HG02852 (cell line): Measurements from ENCODE around the gene ACSM2B.
"Not testable (repeated sequence)": the region's sequence is repeated elsewhere in the genome, so short reads cannot be mapped to it uniquely, and the experiment has no call there.

ENCODE experiments used
- ATAC-seq: cut with Tn5 transposase; IDR thresholded peaks from one replicate; pipeline ENCODE4 v1.9.1; 2021; ENCODE audit warnings: mild to moderate bottlenecking, moderate library complexity; ENCODE audit not compliant: unreplicated experiment

Gene ACSM2B

GRCh38 chr16:20598832-20599469 is 22.8 kb upstream of the ACSM2B start:
- ATAC-seq, result no peak

DNA sequence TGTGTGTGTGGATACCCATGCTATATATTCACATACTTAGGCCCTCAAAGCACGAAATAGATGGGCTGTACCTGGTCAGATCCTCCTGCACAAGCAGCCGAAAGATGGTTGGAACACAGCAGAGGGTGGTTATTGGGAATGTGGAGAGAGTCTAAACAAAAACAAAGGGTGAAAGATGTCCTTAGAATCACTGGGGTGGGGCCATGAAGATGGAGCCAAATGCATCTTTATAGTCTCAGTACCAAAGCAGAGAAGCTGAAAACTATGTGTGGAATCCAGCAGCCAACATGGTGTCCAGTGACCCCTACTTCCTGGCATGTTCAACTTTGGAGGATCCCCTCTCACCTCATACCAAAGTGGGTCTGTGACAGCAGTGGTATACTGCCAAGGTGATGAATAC is 19.5 kb upstream of the ACSM2B start:
- ATAC-seq, result not testable (repeated sequence)

- not testable (repeated sequence) for ATAC-seq
These were observed 18.9 kb upstream of the ACSM2B start for GRCh38 chr16:20595068-20595467.

DNA sequence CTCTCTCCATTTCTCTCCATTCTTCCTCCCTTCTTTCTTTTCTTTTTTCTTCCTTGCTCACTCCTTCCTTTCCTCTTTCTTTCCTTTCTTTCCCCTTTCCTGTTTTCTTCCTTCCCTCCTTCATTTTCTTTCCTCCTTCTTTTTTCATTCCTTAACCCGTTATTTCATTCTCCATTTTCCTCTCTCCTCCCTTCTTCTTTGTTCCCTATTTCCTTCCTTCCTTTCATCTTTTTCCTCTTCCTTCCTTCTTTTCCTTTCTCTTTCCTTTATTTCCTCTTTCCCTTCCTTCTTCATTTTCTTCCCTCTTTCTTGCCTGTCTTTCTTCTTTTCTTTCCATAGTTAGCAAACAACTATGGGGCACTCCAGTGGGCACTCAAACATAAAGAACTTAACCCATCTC is 16.6 kb upstream of the ACSM2B start:
- not testable (repeated sequence) for ATAC-seq

DNA sequence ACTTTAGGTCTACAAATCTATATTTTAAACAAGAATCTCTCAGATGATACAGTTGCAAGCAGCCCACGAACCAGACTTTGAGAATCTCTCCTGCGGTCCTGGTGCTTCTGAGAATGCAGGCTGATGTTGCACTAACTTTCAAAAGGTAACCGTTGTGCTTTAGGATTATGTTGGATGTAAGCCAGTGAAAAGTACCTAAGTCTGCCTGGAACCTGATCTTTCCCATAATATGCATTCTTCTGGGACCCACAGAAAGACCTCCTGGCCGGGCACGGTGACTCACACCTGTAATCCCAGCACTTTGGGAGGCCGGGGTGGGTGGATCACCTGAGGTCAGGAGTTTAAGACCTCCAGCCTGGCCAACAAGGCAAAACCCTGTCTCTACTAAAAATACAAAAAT is 13.3 kb upstream of the ACSM2B start:
- ATAC-seq, result not testable (repeated sequence)

DNA sequence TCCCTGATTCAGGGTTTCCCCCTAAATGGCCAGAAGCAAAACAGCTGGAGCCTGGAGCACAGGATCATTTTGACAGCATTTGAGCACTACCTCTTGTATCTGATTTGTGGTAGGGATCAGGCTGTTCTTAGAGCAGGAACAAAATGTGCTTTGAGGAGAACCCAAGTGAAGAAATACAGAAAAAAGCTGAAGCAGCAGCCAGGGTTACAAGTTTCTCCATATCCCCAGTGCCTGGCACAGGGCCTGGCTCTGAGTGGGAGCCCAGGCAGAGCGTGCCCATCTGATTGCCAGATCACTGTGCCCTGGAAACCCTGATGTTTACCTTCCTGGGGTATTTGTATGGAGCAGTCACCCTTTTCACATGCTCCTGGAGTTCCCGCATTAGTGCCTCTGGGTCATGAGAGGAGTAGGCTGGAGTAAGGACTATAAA is 11.5 kb upstream of the ACSM2B start:
- ATAC-seq, result not testable (repeated sequence)

DNA sequence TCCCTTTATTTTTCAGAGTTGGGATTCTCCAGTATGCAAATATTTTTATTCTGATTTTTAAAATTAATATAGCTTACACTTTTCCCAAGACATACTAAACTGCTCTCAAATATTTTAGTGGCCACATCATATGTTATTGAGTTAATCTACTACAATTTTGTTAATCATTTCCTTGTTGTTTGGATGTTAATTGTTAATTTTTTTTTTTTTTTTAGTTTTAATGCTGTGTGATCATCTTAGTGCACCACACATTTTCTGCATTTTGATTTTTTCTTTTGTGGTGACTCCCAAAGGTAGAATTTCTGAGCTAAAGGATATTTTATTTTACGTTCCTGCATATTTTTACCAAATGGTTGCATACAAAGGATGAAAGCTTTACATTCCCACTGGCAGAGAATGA is 10.5 kb upstream of the ACSM2B start:
- ATAC-seq, result not testable (repeated sequence)

- ATAC-seq, result not testable (repeated sequence)
These were observed 9.9 kb upstream of the ACSM2B start for GRCh38 chr16:20586112-20586511.

DNA sequence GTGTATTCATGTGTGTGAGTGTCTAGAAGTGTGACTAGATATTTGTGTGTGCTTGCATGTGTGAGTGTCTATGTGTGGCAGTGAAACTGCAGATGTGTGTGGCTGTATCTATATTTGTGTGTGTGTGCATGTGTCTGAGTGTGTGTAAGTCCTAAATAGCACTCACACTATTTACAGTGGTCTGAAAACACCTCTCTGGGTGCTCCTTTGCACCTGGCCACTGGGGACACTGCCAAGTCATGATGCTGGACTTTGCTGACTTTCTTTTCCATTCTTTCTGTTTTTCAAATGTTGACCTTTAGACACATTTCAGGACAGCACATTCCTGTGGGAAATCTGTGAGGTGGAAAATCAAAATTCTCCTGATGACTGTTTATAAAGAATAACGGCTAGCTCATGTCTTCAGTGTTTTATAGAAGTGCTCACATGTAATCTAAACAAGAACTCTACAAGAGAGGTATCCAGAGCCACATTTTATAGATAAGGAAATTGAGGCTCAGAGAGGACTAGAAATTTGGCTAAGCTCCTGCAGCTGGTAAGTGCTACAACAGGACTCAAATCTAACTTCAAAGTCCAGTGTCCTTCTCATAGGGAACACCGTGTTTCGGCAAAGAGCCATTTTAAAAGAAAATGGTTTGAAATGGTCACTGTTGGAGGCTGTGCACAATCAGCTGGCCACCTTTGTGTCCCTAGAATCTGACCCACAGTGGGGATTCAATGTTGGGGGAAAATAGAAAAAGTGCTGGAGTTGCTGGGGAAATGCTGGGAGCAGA is 4.5 kb upstream of the ACSM2B start:
- ATAC-seq, result not testable (repeated sequence)

GRCh38 chr16:20578091-20578490 is 1.9 kb upstream of the ACSM2B start:
- not testable (repeated sequence) for ATAC-seq

DNA sequence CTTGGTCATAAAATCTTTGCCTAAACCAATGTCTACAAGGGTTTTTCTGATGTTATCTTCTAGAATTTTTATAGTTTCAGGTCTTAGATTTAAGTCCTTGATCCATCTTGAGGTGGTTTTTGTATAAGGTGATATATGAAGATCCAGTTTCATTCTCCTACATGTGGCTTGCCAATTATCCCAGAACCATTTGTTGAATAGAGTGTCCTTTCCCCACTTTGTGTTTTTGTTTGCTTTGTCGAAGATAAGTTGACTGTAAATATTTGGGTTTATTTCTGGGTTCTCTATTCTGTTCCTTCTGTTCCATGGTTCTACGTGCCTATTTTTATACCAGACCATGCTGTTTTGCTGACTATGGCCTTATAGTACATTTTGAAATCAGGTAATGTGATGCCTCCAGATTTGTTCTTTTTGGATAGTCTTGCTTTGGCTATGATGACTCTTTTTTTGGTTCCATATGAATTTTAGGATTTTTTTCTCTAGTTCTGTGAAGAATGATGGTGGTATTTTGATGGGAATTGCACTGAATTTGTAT is 7.0 kb downstream of the ACSM2B start:
- ATAC-seq, result not testable (repeated sequence)

DNA sequence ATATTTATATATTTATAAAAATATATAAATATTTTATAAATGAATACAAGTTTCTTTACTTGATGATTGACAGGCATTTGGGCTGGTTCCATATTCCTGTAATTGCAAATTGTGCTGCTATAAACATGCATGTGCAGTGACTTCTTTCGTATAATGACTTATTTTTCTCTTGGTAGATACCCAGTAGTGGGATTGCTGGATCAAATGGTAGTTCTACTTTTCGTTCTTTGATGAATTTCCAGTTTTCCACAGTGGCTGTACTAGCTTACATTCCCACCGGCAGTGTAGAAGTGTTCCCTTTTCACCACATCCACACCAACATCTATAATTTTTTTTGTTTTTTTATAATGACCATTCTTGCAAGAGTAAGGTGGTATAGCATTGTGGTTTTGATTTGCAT is 7.8 kb downstream of the ACSM2B start:
- ATAC-seq, result no peak

DNA sequence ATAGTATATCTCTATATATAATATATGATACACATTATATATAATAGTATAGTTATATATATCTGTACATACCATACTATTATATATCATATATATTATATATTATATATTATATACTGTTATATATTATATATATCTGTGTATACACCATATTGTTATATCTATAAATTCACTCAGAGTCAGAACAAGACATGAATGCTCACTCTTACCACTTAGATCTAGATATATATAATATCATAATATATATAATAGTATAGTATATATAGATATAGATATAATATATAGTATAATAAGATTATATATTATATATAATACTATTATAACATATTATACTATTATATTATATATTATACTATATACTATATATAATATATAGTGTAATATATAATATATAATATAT is 9.3 kb downstream of the ACSM2B start:
- ATAC-seq, result no peak

- not testable (repeated sequence) for ATAC-seq
These were observed 10.8 kb downstream of the ACSM2B start for GRCh38 chr16:20565334-20565733.

GRCh38 chr16:20564218-20564617 is 11.9 kb downstream of the ACSM2B start:
- ATAC-seq, result not testable (repeated sequence)

- ATAC-seq, result not testable (repeated sequence)
These were observed 20.5 kb downstream of the ACSM2B start for GRCh38 chr16:20555628-20556027.

- not testable (repeated sequence) for ATAC-seq
These were observed 21.5 kb downstream of the ACSM2B start for GRCh38 chr16:20554689-20555088.

DNA sequence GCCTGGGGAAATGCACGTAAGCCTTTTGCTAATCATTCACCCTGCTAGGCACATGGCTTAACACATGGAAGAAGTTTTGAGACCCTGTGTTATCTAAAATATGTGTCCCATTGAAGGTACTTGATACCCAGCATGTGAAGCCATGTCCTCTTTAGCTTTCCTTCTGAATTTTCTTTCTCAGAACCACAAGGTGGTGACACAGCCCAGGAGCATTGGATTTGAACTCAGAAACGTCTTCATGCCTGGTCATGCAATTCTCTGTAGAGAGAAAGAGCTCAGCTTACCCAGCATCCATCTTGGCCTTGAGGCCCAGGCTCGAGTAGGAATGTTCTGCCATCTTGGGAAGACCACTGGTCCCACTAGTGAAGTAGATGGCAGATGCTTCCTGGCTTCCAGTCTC is 22.7 kb downstream of the ACSM2B start:
- not testable (repeated sequence) for ATAC-seq

DNA sequence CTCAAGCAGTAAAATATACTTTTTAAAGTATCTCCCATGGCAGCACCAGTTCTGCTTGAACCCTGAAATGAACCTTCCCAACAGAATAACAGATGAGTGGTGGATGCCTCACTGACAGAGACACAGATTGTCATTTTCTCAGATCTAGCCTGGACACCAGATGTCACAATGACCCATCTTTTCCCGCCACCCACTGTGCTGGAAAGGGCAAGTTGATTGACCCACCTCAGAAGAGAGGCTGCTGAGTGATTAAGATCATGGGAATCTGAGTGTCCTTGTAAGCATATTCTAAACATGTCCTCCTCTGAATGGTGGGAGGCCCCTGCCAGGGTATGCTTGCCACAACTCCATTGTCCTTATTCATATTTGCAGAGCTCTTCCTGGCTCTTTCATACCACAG is 29.2 kb downstream of the ACSM2B start:
- ATAC-seq, result not testable (repeated sequence)

DNA sequence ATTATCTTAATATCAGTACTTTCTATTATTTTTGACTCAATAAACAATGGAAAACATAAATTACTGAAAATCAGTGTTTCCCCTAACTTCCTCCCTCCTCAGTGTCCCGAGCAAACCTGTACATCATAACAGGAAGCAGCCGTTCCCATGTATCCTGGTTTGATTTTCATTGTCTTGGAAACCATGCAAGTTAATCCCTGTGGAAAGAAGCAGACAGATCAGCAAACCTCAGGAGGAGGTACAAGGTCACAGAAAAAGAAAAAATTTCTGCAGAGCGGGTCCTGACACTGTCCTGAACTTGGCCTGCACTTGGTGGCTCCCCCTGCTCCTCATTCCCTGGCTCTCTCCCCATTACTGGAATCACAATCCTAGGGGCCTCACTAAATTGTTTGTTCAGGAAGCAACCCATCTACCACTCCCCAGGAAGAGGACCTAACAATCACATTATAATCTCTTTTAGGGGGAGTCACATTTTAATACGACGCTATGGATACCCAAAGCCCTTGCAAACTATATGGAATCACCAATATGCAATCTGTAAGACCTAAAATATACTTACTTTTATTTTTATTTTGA is 29.8 kb downstream of the ACSM2B start:
- not testable (repeated sequence) for ATAC-seq

DNA sequence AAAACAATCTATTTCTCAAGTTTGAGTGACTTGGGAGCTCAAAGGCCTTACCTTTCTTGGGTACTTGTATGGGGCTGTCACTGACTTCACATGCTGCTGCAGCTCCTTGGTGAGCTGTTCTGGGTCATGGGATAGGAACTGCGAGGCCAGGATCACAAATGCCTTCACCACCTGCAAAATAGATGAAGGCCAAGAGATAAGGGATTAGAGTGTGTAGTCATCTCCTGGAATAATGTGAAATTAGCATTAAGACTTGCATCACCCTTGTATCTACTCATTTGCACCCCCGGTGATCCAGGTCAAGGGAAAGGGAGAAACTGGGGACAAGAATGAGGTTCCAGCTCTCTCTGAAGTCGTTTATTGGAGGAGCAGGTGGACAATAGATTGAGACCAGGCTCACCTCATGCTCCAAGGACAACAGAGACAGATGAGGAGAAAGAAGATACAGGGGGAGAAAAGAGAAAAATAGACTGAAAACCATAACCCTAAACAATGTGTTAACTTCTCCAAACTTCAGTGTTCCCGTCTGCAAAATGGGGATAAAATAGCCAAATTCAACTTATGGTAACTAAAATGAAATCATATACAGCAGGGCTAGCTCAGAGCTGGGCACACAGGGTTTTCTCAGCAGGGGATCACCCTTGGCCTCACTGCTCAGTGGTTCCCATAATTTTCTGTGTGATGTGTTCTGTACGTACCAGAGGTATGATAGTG is 35.4 kb downstream of the ACSM2B start:
- ATAC-seq, result not testable (repeated sequence)
